ENCODE data around the gene ARHGEF26. TPM values are rescaled to one million over a fixed set of nuclear protein-coding genes. Genes with fewer than 3 reads are reported as not detected.

Gene ARHGEF26
- total RNA-seq, 1 experiment from 2014 or later = 20.8 TPM

- H3K36me3 Mint-ChIP-seq (ENCODE audit: insufficient read depth, unreplicated experiment) = no peaks in the 10 kb centered on the region
- no peaks in the 10 kb centered on the region for H3K9me3 ChIP-seq
- H3K27me3 Mint-ChIP-seq (ENCODE audit: insufficient read depth, unreplicated experiment) = no peaks in the 10 kb centered on the region
- no peaks in the 10 kb centered on the region for H3K4me1 Mint-ChIP-seq (ENCODE audit: low read depth, unreplicated experiment)
- H3K4me3 Mint-ChIP-seq (ENCODE audit: unreplicated experiment) = no peak overlapping the region
- CTCF ChIA-PET = interaction anchor here (0.5 kb wide), 1 partner anchor 83 kb away, joined by 8 read pairs; no protein-coding TSS in a partner anchor
- BruUV-seq (replicated peaks) = no TSS peak
- POLR2A ChIA-PET = no interaction called here
- no peaks in the 10 kb centered on the region for H3K9me3 Mint-ChIP-seq (ENCODE audit: unreplicated experiment)
- no peaks in the 10 kb centered on the region for H3K36me3 ChIP-seq (ENCODE audit: control insufficient read depth, insufficient read depth, low read length)
- H3K27me3 ChIP-seq (replicated peaks; ENCODE audit: control insufficient read depth, insufficient read depth, low read length) = no peaks in the 10 kb centered on the region
- no peak for TF ChIP-seq CTCF (IDR thresholded peaks at IDR 0.05; ENCODE audit: insufficient read depth in 1 of 2, low read depth in 1 of 2, low read length in 1 of 2, severe bottlenecking in 1 of 2, unreplicated experiment in 1 of 2)
- intact Hi-C loops (cut with micrococcal nuclease; ENCODE audit: unreplicated experiment) = no loop called here
- H3K27ac Mint-ChIP-seq (ENCODE audit: unreplicated experiment) = no peak overlapping the region
- no peaks in the 10 kb centered on the region; the same call in 1 of the 2 replicates for H3K4me1 ChIP-seq
- DNase-seq = no peak
- H3K4me3 ChIP-seq (ENCODE audit: low read depth, low read length) = no peak overlapping the region
Observed at GRCh38 chr3:154161806-154162205, 40.6 kb downstream of the ARHGEF26 start.

GRCh38 chr3:154164387-154164786 lies 43.2 kb downstream of the ARHGEF26 start:
- Histone ChIP-seq H3K4me3 (ENCODE audit: low read depth, low read length) (no peak overlapping the region), H3K4me1 (no peaks in the 10 kb centered on the region; the same call in 1 of the 2 replicates), H3K36me3 (ENCODE audit: control insufficient read depth, insufficient read depth, low read length) (no peaks in the 10 kb centered on the region), H3K9me3 (no peaks in the 10 kb centered on the region), H3K27me3 (replicated peaks; ENCODE audit: control insufficient read depth, insufficient read depth, low read length) (no peaks in the 10 kb centered on the region)
- H3K27me3 Mint-ChIP-seq (ENCODE audit: insufficient read depth, unreplicated experiment) = no peaks in the 10 kb centered on the region
- no peaks in the 10 kb centered on the region for H3K9me3 Mint-ChIP-seq (ENCODE audit: unreplicated experiment)
- ChIA-PET CTCF (no interaction called here), POLR2A (no interaction called here)
- no peak overlapping the region for H3K4me3 Mint-ChIP-seq (ENCODE audit: unreplicated experiment)
- BruUV-seq (replicated peaks) = no TSS peak
- intact Hi-C loops (cut with micrococcal nuclease; ENCODE audit: unreplicated experiment) = no loop called here
- no peak for TF ChIP-seq CTCF (IDR thresholded peaks at IDR 0.05; ENCODE audit: insufficient read depth in 1 of 2, low read depth in 1 of 2, low read length in 1 of 2, severe bottlenecking in 1 of 2, unreplicated experiment in 1 of 2)
- H3K4me1 Mint-ChIP-seq (ENCODE audit: low read depth, unreplicated experiment) = no peaks in the 10 kb centered on the region
- no peak for DNase-seq
- no peak overlapping the region for H3K27ac Mint-ChIP-seq (ENCODE audit: unreplicated experiment)
- H3K36me3 Mint-ChIP-seq (ENCODE audit: insufficient read depth, unreplicated experiment) = no peaks in the 10 kb centered on the region

GRCh38 chr3:154168998-154169795 lies 48.0 kb downstream of the ARHGEF26 start:
- no peaks in the 10 kb centered on the region for H3K27me3 Mint-ChIP-seq (ENCODE audit: insufficient read depth, unreplicated experiment)
- no peak overlapping the region for H3K4me3 Mint-ChIP-seq (ENCODE audit: unreplicated experiment)
- no peaks in the 10 kb centered on the region for H3K36me3 ChIP-seq (ENCODE audit: control insufficient read depth, insufficient read depth, low read length)
- H3K4me1 Mint-ChIP-seq (ENCODE audit: low read depth, unreplicated experiment) = peaks cover 6% of the 10 kb centered on the region
- H3K9me3 Mint-ChIP-seq (ENCODE audit: unreplicated experiment) = no peaks in the 10 kb centered on the region
- POLR2A ChIA-PET = no interaction called here
- BruUV-seq (replicated peaks) = no TSS peak
- no peaks in the 10 kb centered on the region for H3K27me3 ChIP-seq (replicated peaks; ENCODE audit: control insufficient read depth, insufficient read depth, low read length)
- no peak for TF ChIP-seq CTCF (IDR thresholded peaks at IDR 0.05; ENCODE audit: insufficient read depth in 1 of 2, low read depth in 1 of 2, low read length in 1 of 2, severe bottlenecking in 1 of 2, unreplicated experiment in 1 of 2)
- no peak overlapping the region for H3K27ac Mint-ChIP-seq (ENCODE audit: unreplicated experiment)
- H3K4me1 ChIP-seq = no peaks in the 10 kb centered on the region
- H3K36me3 Mint-ChIP-seq (ENCODE audit: insufficient read depth, unreplicated experiment) = no peaks in the 10 kb centered on the region
- DNase-seq = no peak
- no peaks in the 10 kb centered on the region for H3K9me3 ChIP-seq
- CTCF ChIA-PET = no interaction called here
- H3K4me3 ChIP-seq (ENCODE audit: low read depth, low read length) = no peak overlapping the region
- intact Hi-C loops (cut with micrococcal nuclease; ENCODE audit: unreplicated experiment) = no loop called here
